SIG-M5 treated with dmso at 0.1 percent for 504 hours (cell line): ENCODE results near the gene LRRN4CL.
A peak's percentile ranks its signal among the peaks of the same experiment; 100 is the strongest.
"Not testable (repeated sequence)": the region's sequence is repeated elsewhere in the genome, so short reads cannot be mapped to it uniquely, and the experiment has no call there.

ENCODE experiments used
- DNase-seq: peaks from one replicate; lab custom pipeline; 2025; ENCODE audit not compliant: unreplicated experiment; lab: John Stamatoyannopoulos, UW

Gene LRRN4CL

DNA sequence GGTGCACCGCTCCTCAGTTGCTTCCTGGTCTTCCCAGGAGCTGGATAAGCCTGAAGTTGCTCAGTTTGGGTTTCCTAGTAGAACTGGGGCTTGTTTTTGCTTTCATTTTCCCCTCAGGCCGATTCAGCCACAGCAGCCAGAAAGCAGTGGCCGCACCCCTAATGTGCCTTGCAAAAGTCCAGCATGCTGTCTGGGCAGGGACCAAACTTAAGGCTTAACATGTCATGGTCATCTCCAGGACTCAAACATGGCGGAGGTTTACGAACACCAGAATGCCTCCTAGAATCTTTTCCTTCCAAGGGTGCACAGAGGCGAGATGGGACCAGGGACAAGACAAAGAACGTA, 20.6 kb upstream of the LRRN4CL start:
- no peak for DNase-seq

GRCh38 chr11:62709247-62710000, 20.1 kb upstream of the LRRN4CL start:
- DNase-seq: peak; percentile 96

DNA sequence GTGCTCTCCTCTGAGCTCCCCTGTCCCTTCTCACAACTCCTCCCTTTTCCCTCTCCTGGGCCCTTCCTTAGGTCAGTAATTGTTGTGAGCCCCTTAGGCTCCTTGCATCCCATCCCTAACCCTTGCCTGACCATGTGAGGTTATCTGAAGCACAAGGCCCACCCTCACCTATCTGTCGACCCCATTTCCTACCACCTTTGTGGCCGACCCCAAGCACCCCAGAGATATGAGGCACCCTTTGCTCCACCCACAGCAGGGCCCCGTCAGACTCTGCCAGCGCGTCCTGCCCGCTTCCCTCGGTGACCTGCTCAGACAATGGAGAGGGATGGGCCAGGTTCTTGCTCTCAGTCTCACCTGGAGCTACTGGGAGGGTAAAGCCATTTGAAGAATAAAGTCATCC, 19.5 kb upstream of the LRRN4CL start:
- no peak for DNase-seq

DNA sequence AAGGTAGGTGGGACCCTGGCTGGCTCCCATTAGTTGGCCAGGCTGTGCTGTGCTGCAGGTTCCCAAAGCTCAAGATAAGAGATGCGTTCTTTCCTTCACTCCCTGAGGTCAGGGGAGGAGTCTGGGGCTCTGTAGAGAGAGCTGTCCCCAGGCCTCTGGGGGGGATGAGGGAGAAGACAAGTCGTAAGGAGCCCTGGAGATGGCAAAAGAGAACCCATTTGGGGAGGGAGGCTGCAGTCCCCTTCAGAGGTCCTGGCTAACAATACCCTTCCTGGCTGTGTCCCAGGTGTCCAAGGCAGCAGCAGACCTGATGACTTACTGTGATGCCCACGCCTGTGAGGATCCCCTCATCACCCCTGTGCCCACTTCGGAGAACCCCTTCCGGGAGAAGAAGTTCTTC, 19.1 kb upstream of the LRRN4CL start:
- DNase-seq: no peak

DNA sequence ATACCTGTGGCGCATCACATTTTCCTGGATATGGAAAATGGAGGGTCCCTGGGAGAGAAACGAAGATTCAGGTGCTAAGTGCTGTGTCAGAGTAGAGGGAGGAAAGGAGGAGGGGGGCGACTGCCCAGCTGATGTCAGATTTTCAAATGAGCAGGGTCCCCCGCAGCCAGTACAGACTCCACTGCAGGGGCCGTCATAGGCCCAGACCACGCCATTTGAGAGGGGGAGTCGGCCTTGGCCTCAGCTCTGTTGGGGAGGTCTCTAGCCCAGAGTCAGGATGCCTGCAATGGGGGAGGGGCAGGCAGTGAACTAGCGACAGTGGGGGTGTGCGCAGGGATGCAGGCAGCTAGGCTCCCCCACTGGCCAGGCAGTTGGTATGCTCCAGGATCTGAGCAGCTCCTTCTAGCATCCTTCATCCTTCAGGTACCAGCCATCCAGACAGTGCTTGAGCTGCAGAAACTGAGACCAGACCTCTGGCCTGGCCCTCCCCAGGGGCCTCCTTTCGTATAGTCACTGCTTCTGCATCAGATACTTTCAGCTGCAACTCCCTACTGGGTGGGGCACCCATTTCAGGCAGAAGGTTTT, 18.0 kb upstream of the LRRN4CL start, which contains the start of the genes BSCL2 and GNG3:
TSS of gene BSCL2 (minus strand) at position 148 of the 585 bp plus-strand sequence. CDS start 229 bp downstream, outside the sequence.
TSS of gene GNG3 (plus strand) at position 400 of the 585 bp plus-strand sequence. CDS start 620 bp downstream, outside the sequence.
- DNase-seq: no peak

- no peak for DNase-seq
Measured at GRCh38 chr11:62706850-62707247, 17.5 kb upstream of the LRRN4CL start.

GRCh38 chr11:62705880-62706849, 16.8 kb upstream of the LRRN4CL start:
- peak; percentile 86 for DNase-seq

GRCh38 chr11:62705413-62705812, 16.1 kb upstream of the LRRN4CL start:
- DNase-seq: no peak

DNA sequence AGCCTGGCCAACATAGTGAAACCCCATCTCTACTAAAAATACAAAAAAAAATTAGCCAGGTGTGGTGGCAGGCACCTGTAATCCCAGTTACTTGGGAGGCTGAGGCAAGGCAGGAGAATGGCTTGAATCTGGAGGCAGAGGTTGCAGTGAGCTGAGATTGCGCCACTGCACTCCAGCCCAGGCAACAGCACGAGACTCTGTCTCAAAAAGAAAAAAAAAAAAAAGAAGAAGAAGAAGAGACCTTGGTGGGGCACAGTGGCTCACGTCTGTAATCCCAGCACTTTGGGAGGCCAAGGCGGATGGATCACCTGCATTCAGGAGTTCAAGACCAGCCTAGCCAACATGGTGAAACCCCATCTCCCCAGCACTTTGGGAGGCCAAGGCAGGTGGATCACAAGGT, 14.6 kb upstream of the LRRN4CL start:
- DNase-seq: not testable (repeated sequence)

GRCh38 chr11:62702246-62702645, 12.9 kb upstream of the LRRN4CL start:
- DNase-seq: no peak

GRCh38 chr11:62694455-62695167, 5.3 kb upstream of the LRRN4CL start:
- peak; percentile 68 for DNase-seq

DNA sequence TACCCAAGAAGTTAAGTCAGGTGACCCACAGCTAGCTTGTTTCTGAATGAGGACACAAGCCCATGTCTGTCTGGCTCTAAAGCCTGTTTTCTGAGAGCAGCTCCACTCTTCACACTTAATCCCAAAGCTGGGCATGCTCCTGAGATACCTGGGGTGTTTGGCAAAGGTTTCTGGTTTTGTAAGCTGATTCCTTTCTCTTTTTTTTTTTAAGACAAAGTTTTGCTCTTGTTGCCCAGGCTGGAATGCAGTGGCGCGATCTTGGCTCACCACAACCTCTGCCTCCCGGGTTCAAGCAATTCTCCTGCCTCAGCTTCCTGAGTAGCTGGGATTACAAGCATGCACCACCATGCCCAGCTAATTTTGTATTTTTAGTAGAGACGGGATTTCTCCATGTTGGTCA, 4.3 kb upstream of the LRRN4CL start:
- DNase-seq: not testable (repeated sequence)

- no peak for DNase-seq
Measured at GRCh38 chr11:62688491-62688890, 839 bp downstream of the LRRN4CL start.

- DNase-seq: no peak
Measured at GRCh38 chr11:62687508-62688396, 1.6 kb downstream of the LRRN4CL start.

GRCh38 chr11:62682518-62682917, 6.8 kb downstream of the LRRN4CL start:
- no peak for DNase-seq

- peak; percentile 71 for DNase-seq
Measured at GRCh38 chr11:62680825-62681240, 8.5 kb downstream of the LRRN4CL start.

GRCh38 chr11:62678770-62679696, 10.3 kb downstream of the LRRN4CL start, which contains the start of gene UBXN1:
Gene UBXN1, minus strand, starts transcription at chr11:62679073. Its CDS starts 150 bp downstream, at chr11:62678923.
- DNase-seq: peak; percentile 89

- no peak for DNase-seq
Measured at GRCh38 chr11:62678433-62678769, 10.9 kb downstream of the LRRN4CL start.

DNA sequence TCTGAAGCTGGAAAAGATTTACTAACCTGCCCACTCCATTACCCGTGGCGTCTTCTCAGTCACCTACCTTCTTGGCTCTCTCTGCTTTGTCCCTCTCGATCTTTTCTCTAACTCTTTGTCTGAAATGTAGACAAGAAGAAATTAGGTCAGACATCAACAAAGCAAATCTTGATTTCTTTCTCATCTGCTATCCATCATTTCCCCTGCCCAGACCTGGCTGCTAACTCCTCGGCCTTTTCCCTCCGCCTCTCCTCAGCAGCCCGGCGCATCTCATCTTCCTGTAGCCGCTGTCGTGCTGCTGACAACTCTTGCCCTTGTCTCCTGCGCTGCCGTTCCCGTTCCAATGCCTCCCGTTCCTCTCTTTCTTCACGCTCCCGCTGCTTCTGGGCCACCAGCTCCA, 11.6 kb downstream of the LRRN4CL start:
- DNase-seq: no peak
